ENCODE results near the gene PEX5L. TPM values are rescaled to one million over a fixed set of nuclear protein-coding genes. Genes with fewer than 3 reads are reported as not detected.

Gene PEX5L
- total RNA-seq, 2 experiments from 2014 or later: not detected

DNA sequence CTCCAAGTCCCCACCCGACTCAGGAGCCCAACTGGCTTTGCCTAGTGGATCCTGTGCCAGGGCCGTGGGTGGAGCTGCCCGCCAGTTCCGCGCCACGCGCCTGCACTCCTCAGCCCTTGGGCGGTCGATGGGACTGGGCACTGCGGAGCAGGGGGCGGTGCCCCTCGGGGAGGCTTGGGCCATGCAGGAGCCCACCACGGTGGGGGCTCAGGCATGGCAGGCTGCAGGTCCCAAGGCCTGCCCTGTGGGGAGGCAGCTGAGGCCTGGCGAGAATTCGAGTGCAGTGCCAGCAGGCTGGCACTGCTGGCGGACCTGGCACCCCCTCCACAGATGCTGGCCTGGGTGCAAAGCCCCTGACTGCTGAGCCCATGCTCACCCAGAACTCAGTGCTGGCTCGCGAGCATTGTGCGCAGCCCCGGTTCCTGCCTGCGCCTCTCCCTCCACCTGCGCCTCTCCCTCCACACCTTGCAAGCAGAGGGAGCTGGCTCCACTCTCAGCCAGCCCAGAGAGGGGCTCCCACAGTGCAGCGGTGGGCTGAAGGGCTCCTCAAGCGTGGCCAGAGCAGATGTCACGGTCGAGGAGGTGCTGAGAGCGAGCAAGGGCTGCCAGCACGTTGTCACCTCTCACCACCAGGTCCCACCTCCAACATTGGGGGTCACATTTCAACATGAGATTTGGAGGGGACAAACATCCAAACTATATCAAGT lies 261.2 kb downstream of the PEX5L start:
- peaks cover 5% of the 10 kb centered on the region for H3K4me1 Mint-ChIP-seq
- H3K36me3 Mint-ChIP-seq: peaks cover 7% of the 10 kb centered on the region
- no peaks in the 10 kb centered on the region for H3K27me3 Mint-ChIP-seq
- peaks cover 3% of the 10 kb centered on the region for H3K9me3 Mint-ChIP-seq
- no peak overlapping the region for H3K27ac Mint-ChIP-seq
- DNase-seq: no peak
- ATAC-seq (ENCODE audit: low read depth): no peak
- no peak overlapping the region for H3K4me3 Mint-ChIP-seq
- POLR2A ChIA-PET: no interaction called here

DNA sequence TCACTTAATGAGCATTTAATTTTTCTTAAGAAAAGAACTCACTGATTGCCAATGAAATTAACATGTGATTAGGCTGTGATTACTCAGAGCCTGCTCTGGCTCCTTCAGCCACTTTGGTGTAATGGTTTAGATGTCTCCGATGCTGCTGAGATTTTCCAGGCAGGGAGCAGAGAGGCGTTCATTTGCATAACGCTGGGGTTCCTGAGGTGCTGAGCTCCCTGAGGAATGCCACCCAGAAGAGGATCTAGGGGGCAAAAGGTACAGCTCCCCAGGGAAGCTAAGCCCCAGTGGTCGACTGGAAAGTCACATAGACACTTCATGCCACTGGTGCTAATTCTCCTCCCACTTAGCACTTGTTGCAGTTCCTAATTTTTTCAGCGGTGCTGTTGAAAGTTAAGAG lies 264.4 kb downstream of the PEX5L start:
- peaks cover 11% of the 10 kb centered on the region for H3K4me1 Mint-ChIP-seq
- H3K27me3 Mint-ChIP-seq: no peaks in the 10 kb centered on the region
- no peak for ATAC-seq (ENCODE audit: low read depth)

DNA sequence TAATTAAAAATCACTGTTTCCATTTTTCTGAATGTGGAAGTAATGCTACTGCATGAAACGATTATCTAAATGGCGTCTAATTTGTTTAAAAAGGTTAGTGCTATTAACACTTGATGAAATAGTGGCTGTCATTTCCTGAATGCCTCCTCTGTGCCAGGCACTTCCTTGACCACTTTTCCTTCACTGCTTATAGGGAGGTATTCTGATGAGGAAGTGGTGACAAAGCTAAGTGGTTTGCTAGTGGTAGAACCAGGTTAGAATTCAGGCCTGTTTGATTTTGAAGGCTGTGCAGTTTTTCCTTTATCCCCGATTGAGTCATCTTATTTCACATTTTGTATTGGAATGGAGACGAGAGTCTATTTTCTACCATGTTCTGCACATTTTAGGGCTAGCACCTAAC lies 264.9 kb downstream of the PEX5L start:
- H3K36me3 Mint-ChIP-seq: peaks cover 10% of the 10 kb centered on the region
- ATAC-seq (ENCODE audit: low read depth) (no peak), DNase-seq (no peak)
- H3K27ac Mint-ChIP-seq: no peak overlapping the region
- no peak overlapping the region for H3K4me3 Mint-ChIP-seq
- H3K27me3 Mint-ChIP-seq: no peaks in the 10 kb centered on the region
- POLR2A ChIA-PET: no interaction called here
- H3K4me1 Mint-ChIP-seq: peaks cover 11% of the 10 kb centered on the region
- H3K9me3 Mint-ChIP-seq: no peaks in the 10 kb centered on the region

More for the DNA sequence above, 264.4 kb downstream of the PEX5L start:
- POLR2A ChIA-PET: no interaction called here
- no peaks in the 10 kb centered on the region for H3K9me3 Mint-ChIP-seq
- no peak overlapping the region for H3K27ac Mint-ChIP-seq
- no peak overlapping the region for H3K4me3 Mint-ChIP-seq
- H3K36me3 Mint-ChIP-seq: peaks cover 7% of the 10 kb centered on the region
- DNase-seq: no peak

DNA sequence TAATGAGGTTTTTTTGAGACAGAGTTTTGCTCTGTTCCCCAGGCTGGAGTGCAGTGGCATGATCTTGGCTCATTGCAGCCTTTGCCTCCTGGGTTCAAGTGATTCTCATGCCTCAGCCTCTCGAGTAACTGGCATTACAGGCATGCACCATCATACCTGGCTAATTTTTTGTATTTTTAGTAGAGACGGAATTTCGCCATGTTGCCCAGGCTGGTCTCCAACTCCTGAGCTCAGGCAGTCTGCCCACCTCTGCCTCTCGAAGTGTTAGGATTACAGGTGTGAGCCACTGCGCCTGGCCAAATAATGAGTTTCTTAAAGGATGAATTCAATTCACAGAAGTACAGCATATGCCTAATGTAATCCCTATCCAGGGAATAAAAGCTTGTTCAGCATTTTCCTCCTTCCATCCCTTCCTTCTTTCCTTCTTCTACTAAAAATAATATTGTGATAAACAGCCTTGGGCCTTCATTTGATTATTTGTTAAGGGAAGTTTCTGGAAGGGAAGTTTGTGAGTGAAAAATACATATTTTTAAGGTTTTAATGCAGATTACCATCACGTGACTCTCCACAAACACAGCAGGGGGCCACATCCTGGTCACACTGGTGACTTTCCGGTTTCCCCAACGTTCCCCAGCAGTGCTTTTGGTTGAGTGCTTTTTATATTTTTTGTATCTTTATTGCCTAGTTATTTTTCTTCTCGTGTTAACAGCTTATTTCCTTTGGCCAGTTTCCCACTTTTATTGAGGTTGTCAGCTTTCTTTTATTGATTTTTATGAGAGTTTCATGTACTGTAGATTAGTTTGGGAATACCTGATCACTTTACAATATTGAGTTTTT lies 267.1 kb downstream of the PEX5L start:
- DNase-seq (no peak), ATAC-seq (ENCODE audit: low read depth) (no peak)
- POLR2A ChIA-PET: no interaction called here
- peaks cover 19% of the 10 kb centered on the region for H3K36me3 Mint-ChIP-seq
- H3K27ac Mint-ChIP-seq: no peak overlapping the region
- no peaks in the 10 kb centered on the region for H3K27me3 Mint-ChIP-seq
- H3K9me3 Mint-ChIP-seq: no peaks in the 10 kb centered on the region
- H3K4me3 Mint-ChIP-seq: no peak overlapping the region
- peaks cover 11% of the 10 kb centered on the region for H3K4me1 Mint-ChIP-seq

DNA sequence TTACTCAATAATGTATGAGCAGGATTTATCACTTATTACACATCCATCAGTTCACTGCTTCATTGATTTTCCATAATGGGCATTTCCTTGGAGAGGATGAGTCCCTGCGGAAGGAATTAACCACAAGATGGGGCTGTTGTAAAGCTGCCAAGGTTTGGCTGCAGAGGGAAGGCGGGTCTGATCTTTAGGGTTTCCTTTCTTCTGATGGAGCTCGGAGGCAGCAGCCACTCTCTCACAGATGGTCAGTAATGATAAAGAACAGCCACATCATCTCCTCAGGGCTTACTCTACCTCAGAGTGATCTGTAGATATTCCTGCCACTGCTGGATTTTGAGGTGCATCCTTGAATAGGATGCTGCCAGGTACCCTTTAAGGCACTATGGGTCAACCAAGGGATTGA lies 268.7 kb downstream of the PEX5L start:
- POLR2A ChIA-PET: no interaction called here
- ATAC-seq (ENCODE audit: low read depth): no peak
- Mint-ChIP-seq H3K27me3 (no peaks in the 10 kb centered on the region), H3K27ac (no peak overlapping the region), H3K36me3 (peaks cover 16% of the 10 kb centered on the region), H3K4me3 (no peak overlapping the region), H3K9me3 (no peaks in the 10 kb centered on the region), H3K4me1 (peaks cover 11% of the 10 kb centered on the region)
- DNase-seq: no peak

DNA sequence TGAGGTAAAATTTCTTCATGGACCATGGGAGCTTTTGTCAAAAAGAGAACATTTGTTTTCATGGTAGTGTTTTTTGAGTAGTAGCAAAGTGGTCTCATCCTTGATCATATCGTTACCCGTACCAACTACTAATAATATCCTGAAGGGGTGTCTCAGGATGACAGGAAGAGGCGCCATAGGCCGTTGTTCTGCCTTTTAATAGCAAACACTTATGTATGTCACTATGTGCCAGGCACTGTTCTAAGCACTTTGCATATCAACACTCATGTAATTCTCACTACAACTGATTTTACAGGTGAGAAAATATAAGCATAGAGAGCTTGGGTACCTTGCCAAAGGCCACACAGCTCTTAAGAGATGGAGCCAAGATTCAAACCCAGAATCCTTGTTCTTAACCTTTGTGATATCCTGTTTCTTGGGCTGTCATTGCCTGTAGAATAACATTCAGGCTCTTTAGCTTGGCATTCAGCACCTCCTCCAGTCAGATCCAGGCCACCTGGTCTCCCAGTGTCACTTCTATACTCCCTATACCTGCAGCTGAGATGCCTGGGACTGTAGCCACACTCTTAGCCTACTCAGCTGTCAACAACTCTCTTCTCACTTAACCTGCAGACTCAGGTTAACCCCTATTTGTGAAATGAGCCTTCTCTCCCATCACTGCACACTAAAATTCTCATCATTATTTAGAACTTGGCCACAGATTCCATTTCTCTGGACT lies 270.2 kb downstream of the PEX5L start:
- no peak for ATAC-seq (ENCODE audit: low read depth)
- Mint-ChIP-seq H3K4me1 (peaks cover 8% of the 10 kb centered on the region), H3K36me3 (peaks cover 22% of the 10 kb centered on the region), H3K4me3 (no peak overlapping the region), H3K27ac (no peak overlapping the region), H3K27me3 (no peaks in the 10 kb centered on the region), H3K9me3 (no peaks in the 10 kb centered on the region)
- POLR2A ChIA-PET: no interaction called here
- no peak for DNase-seq

DNA sequence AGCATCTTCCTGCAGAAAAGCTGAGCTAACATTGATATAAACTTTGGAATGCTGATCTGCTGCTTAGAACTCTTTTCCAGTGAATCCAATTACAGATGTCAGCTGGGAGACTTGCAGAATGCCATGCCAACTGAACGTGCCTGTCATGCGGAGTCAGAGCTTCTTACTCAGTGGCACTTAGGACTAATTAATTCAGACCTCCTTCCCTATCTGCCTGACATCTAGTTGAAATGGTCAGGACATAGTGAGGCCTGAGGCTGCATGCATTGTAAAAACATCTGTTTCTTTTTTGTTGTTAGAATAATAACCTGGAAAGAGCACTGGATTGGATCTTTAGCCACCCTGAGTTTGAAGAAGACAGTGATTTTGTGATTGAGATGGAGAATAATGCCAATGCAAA lies 271.3 kb downstream of the PEX5L start:
- Mint-ChIP-seq H3K4me1 (peaks cover 6% of the 10 kb centered on the region), H3K27me3 (no peaks in the 10 kb centered on the region), H3K27ac (no peak overlapping the region), H3K36me3 (peaks cover 23% of the 10 kb centered on the region), H3K4me3 (no peak overlapping the region), H3K9me3 (no peaks in the 10 kb centered on the region)
- no peak for ATAC-seq (ENCODE audit: low read depth)
- POLR2A ChIA-PET: no interaction called here
- DNase-seq: no peak

DNA sequence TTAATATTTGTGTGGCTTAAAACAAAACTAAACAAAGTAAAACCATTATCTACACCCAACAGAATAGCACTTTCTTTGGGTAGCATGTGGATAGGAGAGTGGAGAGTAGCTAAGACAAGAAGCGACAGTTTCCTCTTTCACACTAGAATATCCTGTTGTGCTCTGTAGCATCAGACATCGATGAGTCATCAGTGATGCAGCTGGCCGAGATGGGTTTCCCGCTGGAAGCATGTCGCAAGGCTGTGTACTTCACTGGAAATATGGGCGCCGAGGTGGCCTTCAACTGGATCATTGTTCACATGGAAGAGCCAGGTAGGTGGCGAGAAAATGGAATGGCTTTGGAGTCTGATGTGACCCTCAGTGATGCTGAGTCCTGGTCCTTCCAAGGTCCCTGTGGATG lies 275.8 kb downstream of the PEX5L start:
- Mint-ChIP-seq H3K27me3 (no peaks in the 10 kb centered on the region), H3K36me3 (peaks cover 20% of the 10 kb centered on the region), H3K4me3 (no peak overlapping the region), H3K27ac (no peak overlapping the region), H3K9me3 (no peaks in the 10 kb centered on the region), H3K4me1 (no peaks in the 10 kb centered on the region)
- ATAC-seq (ENCODE audit: low read depth) (no peak), DNase-seq (no peak)
- POLR2A ChIA-PET: no interaction called here

DNA sequence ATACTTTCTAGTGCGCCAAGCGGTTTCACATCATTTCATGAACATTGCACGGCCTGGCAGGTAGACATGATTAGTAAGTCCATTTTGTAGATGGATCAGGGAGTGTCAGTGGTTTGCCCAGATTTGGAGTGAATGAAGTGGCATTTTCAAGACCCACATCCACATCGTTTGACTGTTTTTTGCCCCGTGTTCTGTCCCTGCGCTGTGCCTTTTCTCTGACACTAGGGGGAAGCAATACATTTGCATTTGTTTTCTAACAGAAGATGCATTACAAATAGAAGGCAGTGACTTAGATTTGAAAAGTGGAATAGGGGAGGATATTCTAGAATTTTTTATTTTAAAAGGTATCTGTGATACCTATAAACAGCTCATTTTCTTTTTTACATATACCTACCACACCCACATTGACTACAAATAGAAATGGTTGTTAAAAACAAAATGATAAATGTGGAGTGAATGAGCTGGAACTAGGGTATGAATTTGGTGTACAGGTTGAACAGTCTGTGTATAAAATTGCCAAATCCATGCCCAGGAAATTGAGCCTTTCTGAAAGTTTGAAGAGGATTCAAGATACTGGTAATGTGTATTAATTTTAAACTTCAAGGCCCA lies 285.9 kb downstream of the PEX5L start:
- DNase-seq: no peak
- no peak overlapping the region for H3K4me3 Mint-ChIP-seq
- H3K27me3 Mint-ChIP-seq: no peaks in the 10 kb centered on the region
- no peak overlapping the region for H3K27ac Mint-ChIP-seq
- no peaks in the 10 kb centered on the region for H3K9me3 Mint-ChIP-seq
- peaks cover 2% of the 10 kb centered on the region for H3K36me3 Mint-ChIP-seq
- peak; percentile 42 for ATAC-seq (ENCODE audit: low read depth)
- POLR2A ChIA-PET: no interaction called here
- H3K4me1 Mint-ChIP-seq: no peaks in the 10 kb centered on the region

DNA sequence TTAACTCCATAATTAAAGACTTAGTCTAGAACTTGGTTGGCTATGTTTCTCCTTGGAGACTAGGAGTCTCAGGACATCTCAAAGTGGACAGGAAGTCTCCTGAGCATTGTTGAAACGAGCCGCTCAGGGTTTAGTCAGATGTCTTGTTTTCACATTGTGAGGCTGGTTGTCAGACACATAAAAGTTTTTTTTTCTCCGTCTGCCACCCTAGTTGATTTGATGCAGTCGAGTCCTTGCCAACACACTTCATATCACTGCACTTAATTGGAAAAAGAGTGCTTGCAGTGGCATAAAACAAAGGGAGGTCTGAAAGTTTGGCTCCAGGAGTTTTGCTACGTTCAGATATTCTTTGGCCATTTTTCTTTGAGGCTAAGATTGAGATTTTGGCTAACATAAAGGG lies 291.0 kb downstream of the PEX5L start:
- DNase-seq (no peak), ATAC-seq (ENCODE audit: low read depth) (no peak)
- H3K27ac Mint-ChIP-seq: no peak overlapping the region
- no peaks in the 10 kb centered on the region for H3K36me3 Mint-ChIP-seq
- H3K27me3 Mint-ChIP-seq: no peaks in the 10 kb centered on the region
- no peak overlapping the region for H3K4me3 Mint-ChIP-seq
- H3K4me1 Mint-ChIP-seq: peaks cover 8% of the 10 kb centered on the region
- H3K9me3 Mint-ChIP-seq: no peaks in the 10 kb centered on the region
- POLR2A ChIA-PET: no interaction called here

DNA sequence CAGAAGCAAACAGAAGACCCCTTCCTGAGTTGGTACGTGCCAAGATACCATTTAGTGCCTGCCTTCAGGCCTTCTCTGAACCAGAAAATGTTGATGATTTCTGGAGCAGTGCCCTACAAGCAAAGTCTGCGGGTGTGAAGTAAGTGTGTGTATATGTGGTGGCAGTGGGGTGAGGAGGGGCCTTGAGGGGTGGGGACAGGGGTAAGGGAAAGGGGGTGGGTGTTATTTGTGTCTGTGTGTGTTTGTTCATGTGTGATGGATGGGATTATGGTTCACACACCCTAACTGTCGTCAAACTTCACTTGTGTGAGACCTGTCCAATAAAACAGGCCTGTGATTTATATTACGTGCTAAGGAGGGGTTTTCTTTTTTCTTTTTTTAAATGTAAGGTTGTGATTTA lies 291.7 kb downstream of the PEX5L start:
- POLR2A ChIA-PET: no interaction called here
- H3K27ac Mint-ChIP-seq: no peak overlapping the region
- DNase-seq: no peak
- no peaks in the 10 kb centered on the region for H3K9me3 Mint-ChIP-seq
- H3K4me1 Mint-ChIP-seq: peaks cover 8% of the 10 kb centered on the region
- no peaks in the 10 kb centered on the region for H3K36me3 Mint-ChIP-seq
- no peaks in the 10 kb centered on the region for H3K27me3 Mint-ChIP-seq
- no peak for ATAC-seq (ENCODE audit: low read depth)
- no peak overlapping the region for H3K4me3 Mint-ChIP-seq

Measured in activated naive CD8-positive, alpha-beta T cell treated with anti-CD3 and anti-CD28 coated beads, Interleukin-2, amount 10 ng/mL, durations not matched to agents 7 days and 5 days (primary cell).